Kidney (tissue), 14 donors: ENCODE data around the gene IL21R. TPM values are rescaled to one million over a fixed set of nuclear protein-coding genes. Genes with fewer than 3 reads are reported as not detected.

Experiments used
- DNase-seq, 5 donors: peaks; one replicate each; pipeline ENCODE4 v3.0.0-alpha.2; 2013 to 2020
- FAIRE-seq: peaks from 2 replicates; lab custom pipeline; 2012; peaks lifted over from hg19 to GRCh38; lab: Jason Lieb, UNC
- H3K27ac ChIP-seq, 2 donors: one replicate each; pipeline ENCODE4 v1.7.0; 2013; ENCODE audit warnings: low read depth in 2 of 2, low read length in 2 of 2, inconsistent platforms in 1 of 2
- H3K27me3 ChIP-seq: one replicate; pipeline ENCODE4 v1.7.1; 2013; ENCODE audit warnings: low read length, inconsistent platforms; ENCODE audit not compliant: control insufficient read depth, insufficient read depth
- H3K36me3 ChIP-seq, 3 donors: one replicate each; pipeline versions ENCODE4 v1.7.0 to v1.7.1; 2013; ENCODE audit warnings: low read length in 3 of 3, control low read depth in 1 of 3, inconsistent platforms in 1 of 3; ENCODE audit not compliant: insufficient read depth in 3 of 3, control insufficient read depth in 2 of 3
- H3K4me1 ChIP-seq, 3 donors: one replicate each; pipeline versions ENCODE4 v1.7.0 to v1.7.1; 2013; ENCODE audit warnings: low read length in 3 of 3, inconsistent platforms in 1 of 3, low read depth in 1 of 3; ENCODE audit not compliant: control insufficient read depth in 2 of 3, insufficient read depth in 2 of 3
- H3K4me3 ChIP-seq, 3 donors: one replicate each; pipeline versions ENCODE4 v1.7.0 to v1.8.1; 2013; ENCODE audit warnings: low read length in 3 of 3, control low read depth in 1 of 3, inconsistent platforms in 1 of 3
- H3K9ac ChIP-seq, 3 donors: one replicate each; pipeline versions ENCODE4 v1.7.0 to v1.7.1; 2013; ENCODE audit warnings: low read length in 3 of 3, control low read depth in 1 of 3, inconsistent platforms in 1 of 3
- H3K9me3 ChIP-seq, 3 donors: one replicate each; pipeline versions ENCODE4 v1.7.0 to v1.7.1; 2013; ENCODE audit warnings: low read length in 3 of 3, control low read depth in 1 of 3, inconsistent platforms in 1 of 3; ENCODE audit not compliant: control insufficient read depth in 2 of 3, insufficient read depth in 1 of 3
- CTCF ChIP-seq: IDR thresholded peaks from 3 replicates; pipeline ENCODE4 v1.5.1; 2012; ENCODE audit warnings: mild to moderate bottlenecking, moderate library complexity, borderline replicate concordance; ENCODE audit not compliant: insufficient read depth; ENCODE audit errors: extremely low read depth
- intact Hi-C: fragments of 100-400 bp; cut with DNase I; formaldehyde crosslinking; loops from one replicate; pipeline ENCODE4 v1.11.1; 2022
- polyA plus RNA-seq: library from polyadenylated mRNA; stranded (reverse); fragments of 350-450 nt; fragmentation: Illumina TruSeq; extraction: RNeasy Lipid Tissue Mini Kit (QIAGEN cat#74804); gene quantifications from one replicate; pipeline ENCODE4 v1.2.3, GENCODE V29; 2014; ENCODE audit warnings: low read depth, low replicate concordance; ENCODE audit not compliant: insufficient read depth
- total RNA-seq: library from RNA; stranded (reverse); fragmentation: NEBNext Ultra II Directional; extraction: Animal tissue kit (Norgen Biotek cat#: 25700); gene quantifications from one replicate; pipeline ENCODE4 v1.2.1, GENCODE V29; 2021
- donor health status: control.
- donor health status: control.
- donor health status: control.
- donor health status: control.
- donor health status: control.
- donor health status: DM: yes; HTN: yes; CAD: no.
- donor health status: Normal renal cell carcinoma (clear cell type).

IL21R gene
- total and polyA plus RNA-seq, 2 donors from 2014 or later: 0.65 to 3.0 TPM

GRCh38 chr16:27480761-27481160 is 78.8 kb downstream of the IL21R start:
- H3K4me3 ChIP-seq: no peak overlapping the region
- peaks cover 0 to 19% (median 17%) of the 10 kb centered on the region in 3 donors for H3K4me1 ChIP-seq
- no peak for TF ChIP-seq CTCF
- no peak for FAIRE-seq
- intact Hi-C loops: no loop called here
- no peak overlapping the region for H3K27ac ChIP-seq
- H3K27me3 ChIP-seq: no peaks in the 10 kb centered on the region
- DNase-seq: peak in 1 of 5 donors; percentile 38
- H3K36me3 ChIP-seq: peaks cover 7 to 69% (median 57%) of the 10 kb centered on the region in 3 donors
- H3K9ac ChIP-seq: no peak overlapping the region
- H3K9me3 ChIP-seq: no peaks in the 10 kb centered on the region

GRCh38 chr16:27481282-27481934 is 79.4 kb downstream of the IL21R start:
- H3K4me3 ChIP-seq: no peak overlapping the region
- TF ChIP-seq CTCF: no peak
- peak in 1 of 5 donors; percentile 39 for DNase-seq
- intact Hi-C loops: no loop called here
- no peaks in the 10 kb centered on the region for H3K27me3 ChIP-seq
- peaks cover 7 to 69% (median 57%) of the 10 kb centered on the region in 3 donors for H3K36me3 ChIP-seq
- FAIRE-seq: no peak
- no peak overlapping the region for H3K9ac ChIP-seq
- no peaks in the 10 kb centered on the region for H3K9me3 ChIP-seq
- peaks cover 0 to 21% (median 19%) of the 10 kb centered on the region in 3 donors for H3K4me1 ChIP-seq
- peak overlapping the region in 1 of 2 donors; percentile 79 for H3K27ac ChIP-seq

GRCh38 chr16:27482397-27483087 is 80.6 kb downstream of the IL21R start:
- intact Hi-C loops: no loop called here

More at GRCh38 chr16:27482397-27483087, 80.6 kb downstream of the IL21R start:
- FAIRE-seq (no peak), DNase-seq (no peak)
- no peaks in the 10 kb centered on the region for H3K27me3 ChIP-seq
- no peak overlapping the region for H3K4me3 ChIP-seq
- H3K9me3 ChIP-seq: no peaks in the 10 kb centered on the region
- H3K4me1 ChIP-seq: peaks cover 0 to 21% (median 19%) of the 10 kb centered on the region in 3 donors
- H3K9ac ChIP-seq: no peak overlapping the region
- no peak for TF ChIP-seq CTCF
- peak overlapping the region; percentile 40 to 79 for H3K27ac ChIP-seq
- H3K36me3 ChIP-seq: peaks cover 7 to 67% (median 57%) of the 10 kb centered on the region in 3 donors
